GM12875 (cell line): ENCODE measurements around the gene TANGO6.

Experiments
- H3K4me3 ChIP-seq: one replicate; pipeline ENCODE4 v1.5.1; 2011; ENCODE audit warnings: low read depth, low read length, control low read depth
- CTCF ChIP-seq: IDR thresholded peaks from 2 replicates; pipeline ENCODE4 v1.5.1; 2011; ENCODE audit warnings: low read depth, mild to moderate bottlenecking, control low read depth, inconsistent platforms, low read length, moderate library complexity, borderline replicate concordance; ENCODE audit not compliant: insufficient read depth

TANGO6 gene

GRCh38 chr16:68927018-68927417 is 83.7 kb downstream of the TANGO6 start:
- no peak for TF ChIP-seq CTCF
- H3K4me3 ChIP-seq: no peak overlapping the region

- no peak for TF ChIP-seq CTCF
- no peak overlapping the region for H3K4me3 ChIP-seq
Measured at GRCh38 chr16:68931196-68931595, 87.9 kb downstream of the TANGO6 start.

- H3K4me3 ChIP-seq: no peak overlapping the region
- no peak for TF ChIP-seq CTCF
Measured at GRCh38 chr16:68934402-68934801, 91.1 kb downstream of the TANGO6 start.

- no peak overlapping the region for H3K4me3 ChIP-seq
- no peak for TF ChIP-seq CTCF
Measured at GRCh38 chr16:68935008-68935407, 91.7 kb downstream of the TANGO6 start.

GRCh38 chr16:68936736-68937631 is 93.7 kb downstream of the TANGO6 start:
- no peak for TF ChIP-seq CTCF
- H3K4me3 ChIP-seq: no peak overlapping the region

- no peak overlapping the region for H3K4me3 ChIP-seq
- no peak for TF ChIP-seq CTCF
Measured at GRCh38 chr16:68939692-68940320, 96.5 kb downstream of the TANGO6 start.

- TF ChIP-seq CTCF: no peak
Measured at GRCh38 chr16:68940816-68941215, 97.5 kb downstream of the TANGO6 start.

More at GRCh38 chr16:68940816-68941215, 97.5 kb downstream of the TANGO6 start:
- no peak overlapping the region for H3K4me3 ChIP-seq
